HG02623 (cell line): Measurements from ENCODE around the gene ACVR1.
"Not testable (repeated sequence)": the region's sequence is repeated elsewhere in the genome, so short reads cannot be mapped to it uniquely, and the experiment has no call there.

Experiments used
- ATAC-seq: cut with Tn5 transposase; IDR thresholded peaks from one replicate; pipeline ENCODE4 v1.9.1; 2021; ENCODE audit warnings: moderate library complexity; ENCODE audit not compliant: unreplicated experiment

ACVR1 gene

GRCh38 chr2:157727693-157728092 is 148.4 kb downstream of the ACVR1 start:
- ATAC-seq, result no peak

- ATAC-seq, result no peak
These were observed 149.2 kb downstream of the ACVR1 start for GRCh38 chr2:157726946-157727345.

GRCh38 chr2:157725846-157726245 is 150.3 kb downstream of the ACVR1 start:
- no peak for ATAC-seq

DNA sequence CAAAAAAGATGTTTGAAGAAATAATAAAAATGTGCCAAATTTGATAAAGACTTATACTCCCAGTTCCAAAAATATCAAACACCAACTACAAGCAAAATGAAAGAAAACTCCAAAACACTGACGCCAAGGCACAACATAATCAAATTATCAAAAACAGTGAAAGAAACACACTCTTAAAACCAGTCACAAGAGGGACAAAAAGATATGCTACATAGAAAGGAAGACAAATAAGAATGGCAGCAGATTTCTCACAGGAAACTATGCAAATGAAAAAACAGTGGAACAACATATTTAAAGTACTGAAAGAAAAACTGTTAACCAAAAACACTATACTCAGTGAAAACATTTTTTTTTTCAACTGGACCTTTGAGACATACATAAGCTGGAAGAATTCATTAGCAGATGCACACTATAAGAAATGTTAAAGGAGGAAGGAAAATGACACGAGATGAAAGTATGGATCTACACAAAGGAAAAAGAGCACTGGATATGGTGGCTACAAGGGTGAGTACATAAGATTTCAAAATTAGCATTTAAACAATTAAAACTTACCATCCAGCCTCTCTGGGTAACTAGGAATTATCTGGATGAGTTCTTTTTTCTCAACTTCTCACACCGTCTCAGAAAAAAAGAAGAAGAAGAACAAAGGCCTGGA is 153.4 kb downstream of the ACVR1 start:
- no peak for ATAC-seq

DNA sequence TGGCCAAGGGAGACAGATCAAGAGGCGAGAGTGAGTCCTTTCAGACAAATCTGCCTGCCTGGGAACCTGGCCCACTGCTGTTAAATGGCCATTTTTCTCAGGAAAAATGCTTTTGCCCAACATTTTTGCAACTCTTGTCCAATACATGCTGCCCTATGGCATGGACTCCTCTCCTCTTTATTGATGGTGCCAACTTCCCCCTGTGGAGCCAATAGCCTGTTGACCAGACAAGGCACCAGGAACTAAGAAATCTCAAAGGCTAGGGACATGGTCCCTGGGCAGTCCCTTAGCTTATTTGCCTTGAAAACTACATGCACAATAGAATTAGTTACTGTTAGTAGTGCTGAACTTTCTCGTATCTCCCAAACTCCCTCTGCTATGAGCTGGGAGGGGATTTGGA is 155.6 kb downstream of the ACVR1 start:
- ATAC-seq, result no peak

- ATAC-seq, result not testable (repeated sequence)
These were observed 171.5 kb downstream of the ACVR1 start for GRCh38 chr2:157704653-157705052.

DNA sequence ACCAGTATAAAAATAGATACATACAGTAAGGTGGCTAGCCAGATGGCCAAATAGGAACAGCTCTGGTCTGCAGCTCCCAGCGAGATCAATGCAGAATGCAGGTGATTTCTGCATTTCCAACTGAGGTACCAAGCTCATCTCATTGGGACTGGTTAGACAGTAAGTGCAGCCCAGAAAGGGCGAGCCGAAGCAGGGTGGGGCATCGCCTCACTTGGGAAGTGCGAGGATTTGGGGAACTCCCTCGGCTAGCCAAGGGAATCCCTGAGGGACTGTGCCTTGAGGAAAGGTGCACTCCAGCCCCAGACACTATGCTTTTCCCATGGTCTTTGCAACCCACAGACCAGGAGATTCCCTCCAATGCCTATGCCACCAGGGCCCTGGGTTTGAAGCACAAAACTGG is 172.0 kb downstream of the ACVR1 start:
- not testable (repeated sequence) for ATAC-seq

DNA sequence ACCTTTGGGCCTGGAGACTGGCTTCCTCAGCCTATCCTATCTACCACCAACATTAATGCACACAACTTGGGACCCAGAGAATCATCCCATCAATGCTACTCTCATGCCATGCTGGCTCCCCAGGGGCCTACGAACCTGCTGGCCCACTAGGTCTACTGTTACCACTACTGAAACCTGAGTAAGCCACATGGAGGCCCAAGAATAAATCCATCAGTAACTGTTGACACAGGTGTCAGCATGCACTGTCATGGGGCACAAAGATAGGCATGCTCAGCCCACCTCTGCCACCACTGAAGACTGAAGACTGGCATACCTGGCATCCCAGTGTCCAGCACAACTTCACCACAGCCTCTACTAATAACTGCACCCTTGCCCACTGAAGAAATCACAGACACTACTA is 176.3 kb downstream of the ACVR1 start:
- no peak for ATAC-seq

GRCh38 chr2:157699009-157699408 is 177.1 kb downstream of the ACVR1 start:
- ATAC-seq, result no peak

DNA sequence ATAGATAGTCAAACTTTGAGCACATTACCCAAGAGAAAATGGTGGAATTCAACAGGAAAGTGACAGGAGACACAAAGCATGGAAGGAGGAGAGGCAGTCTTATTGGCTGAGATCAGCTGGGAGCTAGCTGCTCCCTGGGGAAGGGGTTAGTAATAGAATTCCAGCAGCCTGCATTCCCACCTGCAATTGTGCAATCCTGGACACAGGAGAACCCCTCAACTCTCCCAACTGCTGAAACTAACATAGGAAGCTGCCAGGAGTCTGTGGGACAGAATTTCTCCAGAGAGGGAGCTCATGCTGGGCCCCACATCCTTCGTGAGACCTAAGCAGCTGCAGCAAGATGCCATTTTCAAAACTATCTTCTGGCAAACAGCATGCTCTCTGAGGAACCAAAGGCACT is 177.7 kb downstream of the ACVR1 start:
- ATAC-seq, result no peak

DNA sequence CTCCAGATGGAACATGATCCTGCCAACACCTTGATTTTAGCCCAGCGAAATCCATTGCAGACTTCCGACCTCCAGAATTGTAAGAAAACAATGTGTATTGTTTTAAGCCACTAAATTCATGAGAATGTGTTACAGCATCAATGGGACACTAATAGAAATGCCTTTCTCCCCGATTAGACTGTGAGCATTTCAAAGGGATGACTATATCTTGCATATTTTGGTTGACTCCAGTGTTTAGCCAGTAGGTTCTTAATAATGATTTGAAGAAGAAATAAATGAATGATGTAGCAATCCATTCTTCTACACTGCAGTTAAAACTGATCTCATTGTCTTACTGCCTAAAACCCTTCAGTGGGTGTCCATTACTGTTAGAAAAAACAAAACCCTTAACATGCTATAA is 180.1 kb downstream of the ACVR1 start:
- ATAC-seq, result no peak

- ATAC-seq, result no peak
These were observed 183.4 kb downstream of the ACVR1 start for GRCh38 chr2:157692768-157693167.

DNA sequence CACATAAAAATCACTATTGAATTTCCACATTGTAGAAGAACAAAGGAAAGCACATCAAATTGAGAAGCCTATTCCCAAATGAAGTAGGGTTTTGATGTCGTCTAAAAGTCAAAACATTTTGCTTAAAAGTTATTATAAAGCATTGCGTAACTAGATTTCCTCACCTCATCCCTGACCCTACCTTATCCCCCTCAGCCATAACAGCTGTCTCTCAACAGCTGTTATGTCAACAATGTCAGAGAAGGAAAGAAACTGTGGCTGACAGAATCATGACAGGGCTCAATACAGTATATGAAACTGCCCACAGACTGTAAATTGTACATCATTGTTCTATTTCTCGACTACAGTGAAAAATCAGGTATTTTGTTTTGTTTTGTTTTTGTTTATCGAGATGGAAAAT is 184.4 kb downstream of the ACVR1 start:
- no peak for ATAC-seq

- no peak for ATAC-seq
These were observed 185.0 kb downstream of the ACVR1 start for GRCh38 chr2:157691131-157691530.
